Panc1 (cell line): ENCODE results near the gene ATP1A3.

Experiments
- CTCF ChIP-seq: fragments of 450-650 bp; IDR thresholded peaks from 2 replicates; pipeline ENCODE4 v1.5.1; 2017; ENCODE audit warnings: mild to moderate bottlenecking
- POLR2AphosphoS5 ChIP-seq: IDR thresholded peaks from 2 replicates; pipeline ENCODE4 v1.6.1; 2012; ENCODE audit warnings: mild to moderate bottlenecking, low read depth, low read length, moderate library complexity

DNA sequence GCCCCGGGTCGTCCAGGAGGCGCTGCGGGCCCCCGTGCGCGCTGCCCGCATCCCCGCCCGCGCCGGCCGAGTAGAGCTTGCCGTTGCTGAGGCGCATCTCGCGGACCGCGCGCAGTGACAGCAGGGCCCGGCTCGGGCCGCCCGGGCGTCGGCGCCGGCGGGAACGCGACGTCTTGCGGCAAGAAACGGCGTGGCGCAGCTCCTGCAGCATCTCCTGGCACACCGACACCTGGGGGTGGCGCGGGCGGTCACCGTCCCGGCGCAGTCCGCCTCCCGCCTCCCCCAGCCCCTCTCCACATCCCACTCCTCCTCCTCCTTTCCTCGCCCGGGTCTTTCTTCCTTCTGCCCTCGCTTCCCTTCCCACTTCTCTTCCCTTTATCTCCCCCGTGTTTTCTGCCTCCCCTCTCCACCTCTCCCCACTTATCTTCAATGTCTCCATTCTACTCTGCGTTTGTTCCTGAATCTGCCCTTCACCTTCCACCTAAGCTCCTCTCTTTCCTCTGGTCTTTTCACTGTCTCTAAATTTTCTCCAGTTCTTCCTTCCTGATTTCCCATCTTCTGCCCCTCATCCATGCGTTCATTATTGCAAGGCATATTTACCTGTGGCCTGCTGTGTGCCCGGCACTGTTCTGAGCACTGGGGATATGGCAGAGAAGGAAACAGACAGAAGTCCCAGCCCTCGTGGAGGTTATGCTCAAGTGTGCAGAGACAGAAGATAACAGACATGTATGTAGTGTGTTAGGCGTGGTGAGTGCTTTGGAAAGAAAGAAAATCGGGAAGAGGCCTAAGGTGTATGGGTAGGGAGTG is 5.2 kb upstream of the ATP1A3 start:
- TF ChIP-seq CTCF (no peak), POLR2AphosphoS5 (no peak)
